Ovary (tissue), 3 donors: ENCODE measurements around the gene FGF2.

Experiments
- CTCF ChIP-seq, 3 donors: fragments of 450-650 bp in 2 of 3; fragments of 200-600 bp in 1 of 3; IDR thresholded peaks; one replicate each; pipeline versions ENCODE4 v1.5.1 to v1.8.0; 2016 to 2022; ENCODE audit warnings: antibody characterized with exemption in 3 of 3, mild to moderate bottlenecking in 1 of 3
- EP300 ChIP-seq: sonication (generic); formaldehyde crosslinking; IDR thresholded peaks from one replicate; pipeline ENCODE4 v1.6.1; 2017; ENCODE audit warnings: antibody characterized with exemption
- POLR2A ChIP-seq: fragments of 450-650 bp; IDR thresholded peaks from one replicate; pipeline ENCODE4 v1.6.1; 2017; ENCODE audit warnings: antibody characterized with exemption, mild to moderate bottlenecking, moderate library complexity
- donor health status: DM: no; HTN: no; CAD: no.

- no peak for TF ChIP-seq CTCF (IDR thresholded peaks at IDR 0.05)
- no peak for TF ChIP-seq EP300
- TF ChIP-seq POLR2A: no peak
Measured at GRCh38 chr4:122912810-122913575, 86.4 kb downstream of the FGF2 start.
